Large intestine (tissue), 3 donors: Measurements from ENCODE around the gene MGAT3. TPM values are rescaled to one million over a fixed set of nuclear protein-coding genes. Genes with fewer than 3 reads are reported as not detected.

ENCODE experiments used
- DNase-seq, 2 donors: peaks; one replicate each; pipeline versions ENCODE4 v3.0.0 to v3.0.0-alpha.2; 2013
- H3K27ac ChIP-seq: one replicate; pipeline ENCODE4 v1.5.1; 2013; ENCODE audit warnings: low read length
- H3K27me3 ChIP-seq: 2 replicates; pipeline ENCODE4 v1.6.1; 2013; ENCODE audit warnings: low read length; ENCODE audit not compliant: control insufficient read depth, insufficient read depth
- H3K36me3 ChIP-seq: 2 replicates; pipeline ENCODE4 v1.6.1; 2013; ENCODE audit warnings: low read length; ENCODE audit not compliant: control insufficient read depth, insufficient read depth
- H3K4me1 ChIP-seq: one replicate; pipeline ENCODE4 v1.6.1; 2013; ENCODE audit warnings: low read length; ENCODE audit not compliant: control insufficient read depth, insufficient read depth
- H3K4me3 ChIP-seq: one replicate; pipeline ENCODE4 v1.5.1; 2013; ENCODE audit warnings: low read length
- H3K9me3 ChIP-seq: one replicate; pipeline ENCODE4 v1.6.1; 2013; ENCODE audit warnings: mild to moderate bottlenecking, low read depth, low read length, moderate library complexity; ENCODE audit not compliant: control insufficient read depth
- WGBS: methylation state at CpG from one replicate; pipeline ENCODE4 v1.1.5; 2013; ENCODE audit warnings: low lambda C conversion rate; ENCODE audit not compliant: insufficient coverage; 5-methylcytosine and 5-hydroxymethylcytosine counted together
- polyA plus RNA-seq: library from polyadenylated mRNA; unstranded; fragments of 120-200 nt; gene quantifications from one replicate; pipeline ENCODE4 v1.2.1, GENCODE V29; 2013

The MGAT3 gene
- polyA plus RNA-seq, 1 donor: 24.1 TPM

GRCh38 chr22:39415506-39415905 is 41.3 kb upstream of the MGAT3 start:
- no peak overlapping the region for H3K4me3 ChIP-seq
- H3K27me3 ChIP-seq: no peaks in the 10 kb centered on the region
- H3K27ac ChIP-seq: no peak overlapping the region
- no peaks in the 10 kb centered on the region for H3K9me3 ChIP-seq
- DNase-seq: no peak
- H3K4me1 ChIP-seq: no peaks in the 10 kb centered on the region
- peaks cover 56% of the 10 kb centered on the region for H3K36me3 ChIP-seq
- no CpG with 5 or more reads among the region's 16 CpGs for WGBS

GRCh38 chr22:39416319-39416718 is 40.5 kb upstream of the MGAT3 start:
- H3K36me3 ChIP-seq: peaks cover 62% of the 10 kb centered on the region
- no CpG with 5 or more reads among the region's 7 CpGs for WGBS

DNA sequence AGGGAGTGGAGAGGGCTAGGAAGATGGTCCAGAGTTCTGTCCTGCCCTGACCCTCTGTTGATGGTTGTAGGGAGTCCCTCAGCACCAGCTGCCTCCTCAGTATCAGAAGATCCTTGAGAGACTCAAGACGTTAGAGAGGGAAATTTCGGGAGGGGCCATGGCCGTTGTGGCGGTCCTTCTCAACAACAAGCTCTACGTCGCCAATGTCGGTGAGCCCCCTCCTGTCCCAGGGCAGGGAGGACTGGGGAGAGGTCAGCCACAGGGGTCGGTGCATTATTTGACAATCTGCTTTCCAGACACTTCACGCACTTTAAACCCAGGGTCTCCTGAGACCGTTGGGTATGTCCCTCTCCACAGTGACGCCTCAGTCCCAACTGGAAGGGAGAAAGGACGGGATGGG is 39.2 kb upstream of the MGAT3 start:
- H3K27me3 ChIP-seq: no peaks in the 10 kb centered on the region
- H3K27ac ChIP-seq: no peak overlapping the region
- H3K9me3 ChIP-seq: no peaks in the 10 kb centered on the region
- DNase-seq: no peak
- no peak overlapping the region for H3K4me3 ChIP-seq
- no peaks in the 10 kb centered on the region for H3K4me1 ChIP-seq
- H3K36me3 ChIP-seq: peaks cover 74% of the 10 kb centered on the region
- no CpG with 5 or more reads among the region's 12 CpGs for WGBS

More at GRCh38 chr22:39416319-39416718, 40.5 kb upstream of the MGAT3 start:
- Histone ChIP-seq H3K27ac (no peak overlapping the region), H3K4me1 (no peaks in the 10 kb centered on the region), H3K4me3 (no peak overlapping the region), H3K9me3 (no peaks in the 10 kb centered on the region), H3K27me3 (no peaks in the 10 kb centered on the region)
- no peak for DNase-seq

DNA sequence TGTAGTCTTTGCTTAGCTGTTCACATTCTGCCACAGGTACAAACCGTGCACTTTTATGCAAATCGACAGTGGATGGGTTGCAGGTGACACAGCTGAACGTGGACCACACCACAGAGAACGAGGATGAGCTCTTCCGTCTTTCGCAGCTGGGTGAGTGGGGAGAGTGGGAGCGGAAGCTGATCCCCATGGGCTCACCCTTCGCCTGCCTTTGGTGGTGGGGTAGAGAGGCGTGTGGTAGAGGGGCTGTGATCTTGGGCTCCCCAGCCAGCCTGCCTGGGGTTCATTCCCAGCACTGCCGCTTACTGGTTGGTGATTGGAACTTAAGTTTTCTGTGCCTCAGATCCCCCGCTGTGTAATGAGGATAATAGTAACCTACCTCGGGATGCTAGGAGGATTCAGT is 38.1 kb upstream of the MGAT3 start:
- Histone ChIP-seq H3K36me3 (peaks cover 78% of the 10 kb centered on the region), H3K4me1 (no peaks in the 10 kb centered on the region), H3K9me3 (no peaks in the 10 kb centered on the region), H3K27me3 (no peaks in the 10 kb centered on the region), H3K27ac (no peak overlapping the region), H3K4me3 (no peak overlapping the region)
- WGBS: no CpG with 5 or more reads among the region's 12 CpGs
- no peak for DNase-seq

GRCh38 chr22:39419096-39419495 is 37.7 kb upstream of the MGAT3 start:
- Histone ChIP-seq H3K27me3 (no peaks in the 10 kb centered on the region), H3K36me3 (peaks cover 82% of the 10 kb centered on the region), H3K4me3 (no peak overlapping the region), H3K4me1 (no peaks in the 10 kb centered on the region), H3K27ac (no peak overlapping the region), H3K9me3 (no peaks in the 10 kb centered on the region)
- no peak for DNase-seq
- no CpG with 5 or more reads among the region's 6 CpGs for WGBS

DNA sequence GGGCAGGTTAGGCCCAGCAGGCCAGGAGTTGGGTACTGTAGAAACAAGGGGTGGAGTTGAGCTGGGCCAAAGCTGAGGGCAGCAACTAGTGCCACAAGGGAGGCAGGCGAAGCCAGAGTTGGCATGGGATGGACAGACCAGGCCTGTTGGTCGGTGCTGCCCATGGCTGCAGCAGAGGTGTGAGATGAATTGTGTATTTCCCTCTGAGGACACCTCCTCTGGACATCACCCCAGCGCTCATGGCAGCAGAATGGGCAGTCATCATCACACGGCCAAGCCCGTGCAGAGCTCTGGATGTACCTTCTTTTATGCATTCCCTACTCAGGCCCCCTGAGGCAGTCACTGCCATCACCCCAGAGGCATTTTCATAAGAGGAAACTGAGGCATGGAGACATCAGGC is 36.9 kb upstream of the MGAT3 start:
- no peak for DNase-seq
- Histone ChIP-seq H3K27ac (no peak overlapping the region), H3K4me1 (no peaks in the 10 kb centered on the region), H3K27me3 (no peaks in the 10 kb centered on the region), H3K36me3 (peaks cover 82% of the 10 kb centered on the region), H3K4me3 (no peak overlapping the region), H3K9me3 (no peaks in the 10 kb centered on the region)
- WGBS: no CpG with 5 or more reads among the region's 5 CpGs

- DNase-seq: no peak
- peaks cover 74% of the 10 kb centered on the region for H3K36me3 ChIP-seq
- no peaks in the 10 kb centered on the region for H3K4me1 ChIP-seq
Observed at GRCh38 chr22:39421691-39422090, 35.1 kb upstream of the MGAT3 start.

GRCh38 chr22:39422101-39422500 is 34.7 kb upstream of the MGAT3 start:
- WGBS: no CpG with 5 or more reads among the region's 7 CpGs
- no peaks in the 10 kb centered on the region for H3K27me3 ChIP-seq
- H3K4me1 ChIP-seq: no peaks in the 10 kb centered on the region
- no peak overlapping the region for H3K4me3 ChIP-seq
- DNase-seq: no peak
- no peak overlapping the region for H3K27ac ChIP-seq
- no peaks in the 10 kb centered on the region for H3K9me3 ChIP-seq
- H3K36me3 ChIP-seq: peaks cover 74% of the 10 kb centered on the region

More at GRCh38 chr22:39421691-39422090, 35.1 kb upstream of the MGAT3 start:
- no peak overlapping the region for H3K27ac ChIP-seq
- no peaks in the 10 kb centered on the region for H3K27me3 ChIP-seq
- no CpG with 5 or more reads among the region's 11 CpGs for WGBS
- H3K4me3 ChIP-seq: no peak overlapping the region
- H3K9me3 ChIP-seq: no peaks in the 10 kb centered on the region

- no peaks in the 10 kb centered on the region for H3K9me3 ChIP-seq
- no CpG with 5 or more reads among the region's 6 CpGs for WGBS
- H3K36me3 ChIP-seq: peaks cover 75% of the 10 kb centered on the region
- DNase-seq: no peak
- no peak overlapping the region for H3K27ac ChIP-seq
- H3K27me3 ChIP-seq: no peaks in the 10 kb centered on the region
- no peak overlapping the region for H3K4me3 ChIP-seq
- H3K4me1 ChIP-seq: no peaks in the 10 kb centered on the region
Observed at GRCh38 chr22:39422721-39423120, 34.1 kb upstream of the MGAT3 start.

GRCh38 chr22:39423976-39424375 is 32.8 kb upstream of the MGAT3 start:
- no peak for DNase-seq
- WGBS: no CpG with 5 or more reads among the region's 3 CpGs
- H3K27ac ChIP-seq: no peak overlapping the region
- no peak overlapping the region for H3K4me3 ChIP-seq
- H3K27me3 ChIP-seq: no peaks in the 10 kb centered on the region
- H3K4me1 ChIP-seq: no peaks in the 10 kb centered on the region
- H3K36me3 ChIP-seq: peaks cover 74% of the 10 kb centered on the region
- no peaks in the 10 kb centered on the region for H3K9me3 ChIP-seq

- no peak overlapping the region for H3K4me3 ChIP-seq
- no peaks in the 10 kb centered on the region for H3K4me1 ChIP-seq
- no peaks in the 10 kb centered on the region for H3K9me3 ChIP-seq
- H3K27me3 ChIP-seq: no peaks in the 10 kb centered on the region
- no peak for DNase-seq
- no peak overlapping the region for H3K27ac ChIP-seq
- H3K36me3 ChIP-seq: peaks cover 72% of the 10 kb centered on the region
- WGBS: no CpG with 5 or more reads among the region's 20 CpGs
Observed at GRCh38 chr22:39426380-39427043, 30.3 kb upstream of the MGAT3 start.
